Lower lobe of right lung (tissue), 2 donors: Measurements from ENCODE around the gene OCEL1. TPM values are rescaled to one million over a fixed set of nuclear protein-coding genes. Genes with fewer than 3 reads are reported as not detected.

Source experiments
- ATAC-seq, 2 donors: fragments of 200-7000 bp; cut with Tn5 transposase; one replicate each; pipeline ENCODE4 v1.9.1; 2020 to 2022; ENCODE audit warnings: mild to moderate bottlenecking in 2 of 2, moderate library complexity in 2 of 2
- DNase-seq: peaks from one replicate; pipeline ENCODE4 v3.0.0-alpha.2; 2020
- H3K27ac ChIP-seq: fragments of 200-600 bp; one replicate; pipeline ENCODE4 v1.8.0; 2022
- H3K27me3 ChIP-seq: fragments of 200-600 bp; one replicate; pipeline ENCODE4 v1.8.0; 2022; ENCODE audit warnings: low read depth
- H3K36me3 ChIP-seq: fragments of 200-600 bp; one replicate; pipeline ENCODE4 v1.8.0; 2022; ENCODE audit warnings: mild to moderate bottlenecking
- H3K4me1 ChIP-seq: fragments of 200-600 bp; one replicate; pipeline ENCODE4 v1.8.0; 2022
- H3K4me3 ChIP-seq: fragments of 200-600 bp; one replicate; pipeline ENCODE4 v1.8.0; 2022; ENCODE audit warnings: mild to moderate bottlenecking
- H3K9me3 ChIP-seq: fragments of 200-600 bp; one replicate; pipeline ENCODE4 v1.8.0; 2022
- intact Hi-C: fragments of 100-400 bp; cut with DNase I; formaldehyde crosslinking; loops from one replicate; pipeline ENCODE4 v1.11.0; 2022
- total RNA-seq: library from RNA; stranded (reverse); fragmentation: NEBNext Ultra II Directional; extraction: Animal tissue kit (Norgen Biotek cat#: 25700); gene quantifications from one replicate; pipeline ENCODE4 v1.2.1, GENCODE V29; 2021
- TF ChIP-seq, protein P1 (sequence below): fragments of 200-600 bp; IDR thresholded peaks from one replicate; pipeline ENCODE4 v1.8.0; 2022; ENCODE audit warnings: antibody characterized with exemption, mild to moderate bottlenecking
- donor health status: DM: no; HTN: yes; CAD: no; lungs with severe emphysema.

Gene OCEL1
- total RNA-seq, 1 donor from 2014 or later: 37.2 TPM

DNA sequence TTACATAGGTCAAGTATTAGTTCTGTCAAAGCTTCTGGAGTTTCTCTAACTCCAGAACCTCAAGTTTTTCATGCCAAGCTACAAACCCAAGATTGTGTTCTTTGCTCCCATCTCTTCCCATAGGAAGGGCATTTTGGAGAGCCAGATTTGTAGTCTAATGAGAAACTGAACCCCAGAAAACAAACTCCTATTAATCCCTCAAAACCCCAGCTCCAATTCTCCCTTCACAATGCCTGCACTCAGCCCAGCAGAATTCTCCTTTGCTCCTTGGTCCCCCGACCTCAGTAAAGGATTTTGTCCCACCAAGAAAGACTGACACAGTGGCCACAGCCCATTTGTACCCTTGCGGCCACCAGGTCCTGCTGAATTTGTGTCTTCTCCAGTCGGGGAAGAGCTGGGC, 30.1 kb downstream of the OCEL1 start:
- Histone ChIP-seq H3K4me3 (no peak overlapping the region), H3K4me1 (no peaks in the 10 kb centered on the region), H3K27ac (no peak overlapping the region), H3K36me3 (peaks cover 36% of the 10 kb centered on the region), H3K9me3 (no peaks in the 10 kb centered on the region), H3K27me3 (no peaks in the 10 kb centered on the region)
- TF ChIP-seq, protein P1, sequence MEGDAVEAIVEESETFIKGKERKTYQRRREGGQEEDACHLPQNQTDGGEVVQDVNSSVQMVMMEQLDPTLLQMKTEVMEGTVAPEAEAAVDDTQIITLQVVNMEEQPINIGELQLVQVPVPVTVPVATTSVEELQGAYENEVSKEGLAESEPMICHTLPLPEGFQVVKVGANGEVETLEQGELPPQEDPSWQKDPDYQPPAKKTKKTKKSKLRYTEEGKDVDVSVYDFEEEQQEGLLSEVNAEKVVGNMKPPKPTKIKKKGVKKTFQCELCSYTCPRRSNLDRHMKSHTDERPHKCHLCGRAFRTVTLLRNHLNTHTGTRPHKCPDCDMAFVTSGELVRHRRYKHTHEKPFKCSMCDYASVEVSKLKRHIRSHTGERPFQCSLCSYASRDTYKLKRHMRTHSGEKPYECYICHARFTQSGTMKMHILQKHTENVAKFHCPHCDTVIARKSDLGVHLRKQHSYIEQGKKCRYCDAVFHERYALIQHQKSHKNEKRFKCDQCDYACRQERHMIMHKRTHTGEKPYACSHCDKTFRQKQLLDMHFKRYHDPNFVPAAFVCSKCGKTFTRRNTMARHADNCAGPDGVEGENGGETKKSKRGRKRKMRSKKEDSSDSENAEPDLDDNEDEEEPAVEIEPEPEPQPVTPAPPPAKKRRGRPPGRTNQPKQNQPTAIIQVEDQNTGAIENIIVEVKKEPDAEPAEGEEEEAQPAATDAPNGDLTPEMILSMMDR: no peak
- ATAC-seq (no peak), DNase-seq (no peak)
- intact Hi-C loops: no loop called here

DNA sequence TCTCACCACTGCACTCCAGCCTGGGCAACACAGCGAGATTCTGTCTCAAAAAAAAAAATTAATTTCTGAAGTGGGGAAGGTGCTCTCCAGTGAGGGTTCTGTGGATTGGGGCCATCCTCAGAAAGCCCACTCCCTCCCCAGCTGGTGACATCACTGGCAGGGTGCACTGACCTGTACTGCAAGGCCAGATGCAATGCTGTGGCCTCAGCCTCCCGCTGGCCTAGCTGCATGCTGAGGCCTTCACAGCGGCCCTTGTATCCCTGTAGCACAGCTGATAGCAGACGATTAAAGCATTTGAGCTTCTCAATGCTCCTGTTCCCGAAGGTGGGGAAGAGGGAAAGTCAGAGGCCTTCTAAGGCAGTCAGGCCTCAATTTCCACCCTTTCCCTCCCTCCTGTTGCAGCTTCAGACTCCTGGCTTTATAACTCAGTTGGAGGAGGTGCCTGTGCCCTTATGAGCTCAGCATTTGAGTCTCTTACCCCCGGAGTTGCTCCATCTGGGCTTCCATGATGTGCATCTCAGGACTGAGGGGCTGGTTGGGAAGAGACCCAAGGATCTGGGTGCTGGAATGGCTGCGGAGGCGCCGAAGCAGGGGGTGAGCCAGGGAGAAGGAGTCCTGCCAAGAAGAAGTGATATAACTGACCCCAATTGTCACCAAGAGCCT, 33.2 kb downstream of the OCEL1 start:
- intact Hi-C loops: no loop called here
- Histone ChIP-seq H3K4me3 (no peak overlapping the region), H3K27ac (no peak overlapping the region), H3K36me3 (peaks cover 24% of the 10 kb centered on the region), H3K9me3 (no peaks in the 10 kb centered on the region), H3K27me3 (no peaks in the 10 kb centered on the region), H3K4me1 (no peaks in the 10 kb centered on the region)
- ATAC-seq (no peak), DNase-seq (no peak)
- TF ChIP-seq, protein P1: no peak

DNA sequence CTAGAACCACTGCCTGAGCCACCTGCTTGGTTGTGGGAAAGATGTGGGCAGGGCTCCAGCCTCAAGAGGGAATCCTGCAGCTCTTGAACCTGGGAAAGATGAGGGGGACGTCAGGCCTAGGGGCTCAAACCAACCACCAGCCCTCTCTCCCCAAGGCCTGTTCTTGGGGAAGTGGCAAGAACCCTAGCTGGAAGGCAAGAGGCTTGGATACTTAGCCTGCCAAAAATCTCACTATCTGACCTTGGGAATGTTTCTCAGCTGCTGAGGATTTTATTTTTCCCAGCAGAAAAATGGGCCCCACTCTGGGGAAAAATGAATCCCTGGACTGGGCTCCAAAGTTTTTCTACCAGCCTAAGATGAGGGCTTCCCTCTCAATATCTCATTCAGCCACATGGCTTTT, 33.9 kb downstream of the OCEL1 start:
- H3K36me3 ChIP-seq: peaks cover 19% of the 10 kb centered on the region
- intact Hi-C loops: no loop called here

DNA sequence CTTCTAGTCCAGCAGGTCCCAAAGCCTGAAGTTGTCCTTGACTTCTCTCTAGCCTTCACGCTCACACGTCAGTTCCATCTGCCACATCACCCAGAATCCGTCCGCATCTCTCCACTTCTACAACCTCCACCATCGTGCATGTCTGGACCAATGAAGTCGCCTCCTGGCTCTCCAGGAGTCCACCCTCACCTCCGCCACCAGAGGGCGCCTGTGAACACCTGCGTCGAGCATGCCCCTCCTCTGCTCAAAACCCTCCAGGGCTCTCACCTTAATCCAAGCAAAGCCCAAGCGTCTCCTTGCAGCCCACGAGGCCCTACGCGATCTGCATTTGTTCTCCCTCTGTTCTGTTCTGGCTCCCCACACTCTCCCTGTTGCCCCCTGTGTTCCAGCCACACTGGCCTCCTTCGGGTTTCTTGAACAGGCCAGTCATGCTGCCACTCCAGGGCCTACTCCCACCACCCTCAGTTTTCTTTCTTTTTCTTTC, 34.9 kb downstream of the OCEL1 start:
- Histone ChIP-seq H3K4me3 (no peak overlapping the region), H3K4me1 (peaks cover 5% of the 10 kb centered on the region), H3K9me3 (no peaks in the 10 kb centered on the region), H3K27me3 (no peaks in the 10 kb centered on the region), H3K36me3 (peaks cover 12% of the 10 kb centered on the region), H3K27ac (no peak overlapping the region)
- TF ChIP-seq, protein P1: peak; percentile 93
- peak; percentile 95 to 96 for ATAC-seq
- intact Hi-C loops: no loop called here
- peak; percentile 91 for DNase-seq

More for the DNA sequence above, 33.9 kb downstream of the OCEL1 start:
- peaks cover 2% of the 10 kb centered on the region for H3K4me1 ChIP-seq
- H3K9me3 ChIP-seq: no peaks in the 10 kb centered on the region
- DNase-seq: no peak
- H3K4me3 ChIP-seq: no peak overlapping the region
- H3K27me3 ChIP-seq: no peaks in the 10 kb centered on the region
- no peak overlapping the region for H3K27ac ChIP-seq
- ATAC-seq: no peak
- TF ChIP-seq, protein P1: no peak

DNA sequence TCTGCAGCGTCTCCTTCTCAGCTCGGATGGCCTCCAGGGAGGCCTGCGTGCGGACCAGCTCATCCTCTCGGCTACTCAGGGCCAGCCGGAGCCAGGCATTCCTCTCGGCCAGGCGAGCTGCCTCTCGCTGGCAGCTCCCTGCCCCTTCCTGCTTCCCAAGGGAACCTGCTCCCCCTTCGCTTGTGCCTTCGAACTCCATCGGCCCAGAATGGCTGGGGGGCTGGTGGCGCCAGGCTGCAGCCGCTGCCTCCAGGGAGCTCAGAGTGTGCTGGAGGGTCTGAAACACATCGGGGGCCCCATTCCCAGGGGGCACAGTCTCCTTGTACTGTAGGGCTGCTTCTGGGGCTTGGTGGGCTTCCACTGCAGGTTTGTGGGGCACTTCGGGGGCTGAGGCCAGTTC, 36.5 kb downstream of the OCEL1 start:
- peaks cover 13% of the 10 kb centered on the region for H3K4me1 ChIP-seq
- no peak for DNase-seq
- no peaks in the 10 kb centered on the region for H3K9me3 ChIP-seq
- H3K27ac ChIP-seq: peak overlapping the region; percentile 77
- TF ChIP-seq, protein P1: no peak
- intact Hi-C loops: no loop called here
- H3K27me3 ChIP-seq: no peaks in the 10 kb centered on the region
- no peak for ATAC-seq
- H3K36me3 ChIP-seq: peaks cover 6% of the 10 kb centered on the region
- H3K4me3 ChIP-seq: peak overlapping the region; percentile 59
